ENCODE data around the gene OR51E1. TPM values are rescaled to one million over a fixed set of nuclear protein-coding genes. Genes with fewer than 3 reads are reported as not detected.

The OR51E1 gene
- total RNA-seq, 2 donors from 2014 or later: 0.21 TPM; not detected in 1

GRCh38 chr11:4636136-4636535 lies 7.6 kb upstream of the OR51E1 start:
- H3K4me3 ChIP-seq: no peak overlapping the region
- no peak for TF ChIP-seq CTCF (IDR thresholded peaks at IDR 0.05)
- no peaks in the 10 kb centered on the region for H3K4me1 ChIP-seq (ENCODE audit: control insufficient read depth in 1 of 2, low read depth in 2 of 2)
- no peaks in the 10 kb centered on the region for H3K36me3 ChIP-seq
- H3K27ac ChIP-seq: no peak overlapping the region
- no peaks in the 10 kb centered on the region for H3K9me3 ChIP-seq
- ATAC-seq (ENCODE audit: insufficient number of reproducible peaks, low FRiP score, low read depth) (no peak), DNase-seq (ENCODE audit: low spot score) (no peak)
- H3K27me3 ChIP-seq (replicated peaks; ENCODE audit: insufficient read depth): no peaks in the 10 kb centered on the region

GRCh38 chr11:4636962-4637661 lies 6.7 kb upstream of the OR51E1 start, which contains the start of gene OR51D1:
TSS of gene OR51D1 (plus strand) at chr11:4637477. CDS start at chr11:4639791, 2,314 bp downstream.
- TF ChIP-seq CTCF (IDR thresholded peaks at IDR 0.05): peak; percentile 77
- no peaks in the 10 kb centered on the region for H3K36me3 ChIP-seq
- no peaks in the 10 kb centered on the region for H3K27me3 ChIP-seq (replicated peaks; ENCODE audit: insufficient read depth)
- DNase-seq (ENCODE audit: low spot score) (no peak), ATAC-seq (ENCODE audit: insufficient number of reproducible peaks, low FRiP score, low read depth) (no peak)
- H3K4me3 ChIP-seq: peak within 1 kb of the TSS; percentile 58
- H3K27ac ChIP-seq: no peak within 1 kb of the TSS
- no peaks in the 10 kb centered on the region for H3K4me1 ChIP-seq (ENCODE audit: control insufficient read depth in 1 of 2, low read depth in 2 of 2)
- H3K9me3 ChIP-seq: no peaks in the 10 kb centered on the region

DNA sequence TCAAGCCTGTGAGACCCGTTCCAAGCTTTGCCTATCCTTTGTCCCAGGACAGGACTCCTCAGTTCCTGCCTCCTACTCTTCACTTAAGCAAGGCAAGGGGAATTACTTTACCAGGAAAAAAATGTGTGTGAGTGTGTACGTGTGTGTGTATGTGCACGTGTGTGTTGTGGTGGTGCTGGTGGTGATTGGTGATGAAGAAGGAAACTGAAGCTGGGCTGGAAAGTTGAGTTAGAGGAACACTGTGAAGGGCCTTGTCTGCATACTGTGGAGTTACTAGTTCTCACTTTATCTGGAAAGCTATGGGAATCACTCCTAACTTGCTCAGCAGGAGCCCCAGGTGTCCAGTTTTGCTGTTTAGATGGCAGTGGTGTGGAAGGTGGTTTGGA lies 6.1 kb upstream of the OR51E1 start:
- Histone ChIP-seq H3K4me1 (ENCODE audit: control insufficient read depth in 1 of 2, low read depth in 2 of 2) (no peaks in the 10 kb centered on the region), H3K9me3 (no peaks in the 10 kb centered on the region), H3K27ac (no peak overlapping the region), H3K36me3 (no peaks in the 10 kb centered on the region), H3K4me3 (no peak overlapping the region), H3K27me3 (replicated peaks; ENCODE audit: insufficient read depth) (no peaks in the 10 kb centered on the region)
- DNase-seq (ENCODE audit: low spot score) (no peak), ATAC-seq (ENCODE audit: insufficient number of reproducible peaks, low FRiP score, low read depth) (no peak)
- TF ChIP-seq CTCF (IDR thresholded peaks at IDR 0.05): no peak

GRCh38 chr11:4639931-4640330 lies 3.9 kb upstream of the OR51E1 start:
- H3K27ac ChIP-seq: no peak overlapping the region
- ATAC-seq (ENCODE audit: insufficient number of reproducible peaks, low FRiP score, low read depth) (no peak), DNase-seq (ENCODE audit: low spot score) (no peak)
- no peaks in the 10 kb centered on the region for H3K4me1 ChIP-seq (ENCODE audit: control insufficient read depth in 1 of 2, low read depth in 2 of 2)
- no peaks in the 10 kb centered on the region for H3K27me3 ChIP-seq (replicated peaks; ENCODE audit: insufficient read depth)
- H3K4me3 ChIP-seq: no peak overlapping the region
- no peaks in the 10 kb centered on the region for H3K36me3 ChIP-seq
- no peaks in the 10 kb centered on the region for H3K9me3 ChIP-seq
- TF ChIP-seq CTCF (IDR thresholded peaks at IDR 0.05): no peak

- Histone ChIP-seq H3K27ac (no peak overlapping the region), H3K36me3 (no peaks in the 10 kb centered on the region), H3K4me3 (no peak overlapping the region), H3K9me3 (no peaks in the 10 kb centered on the region), H3K27me3 (replicated peaks; ENCODE audit: insufficient read depth) (no peaks in the 10 kb centered on the region), H3K4me1 (ENCODE audit: control insufficient read depth in 1 of 2, low read depth in 2 of 2) (no peaks in the 10 kb centered on the region)
- ATAC-seq (ENCODE audit: insufficient number of reproducible peaks, low FRiP score, low read depth) (no peak), DNase-seq (ENCODE audit: low spot score) (no peak)
- no peak for TF ChIP-seq CTCF (IDR thresholded peaks at IDR 0.05)
Observed at GRCh38 chr11:4641501-4641900, 2.3 kb upstream of the OR51E1 start.

Measured in thoracic aorta (tissue), 2 donors.